ENCODE data around the gene NBAS. TPM values are rescaled to one million over a fixed set of nuclear protein-coding genes. Genes with fewer than 3 reads are reported as not detected.

NBAS gene
- total RNA-seq, 2 experiments from 2014 or later, result 24.3 to 25.5 TPM

- ATAC-seq (ENCODE audit: poor library complexity) (no peak), DNase-seq (no peak)
- Mint-ChIP-seq H3K36me3 (ENCODE audit: low read depth) (no peaks in the 10 kb centered on the region), H3K27me3 (no peaks in the 10 kb centered on the region), H3K9me3 (no peaks in the 10 kb centered on the region), H3K27ac (peak overlapping the region; percentile 78), H3K4me1 (ENCODE audit: low read depth) (peaks cover 23% of the 10 kb centered on the region), H3K4me3 (no peak overlapping the region)
- Histone ChIP-seq H3K36me3 (ENCODE audit: insufficient read depth, low read length) (no peaks in the 10 kb centered on the region), H3K4me3 (ENCODE audit: low read length) (no peak overlapping the region), H3K4me1 (ENCODE audit: insufficient read depth, low read length) (peaks cover 9% of the 10 kb centered on the region), H3K27ac (ENCODE audit: low read depth in 1 of 2, low read length in 2 of 2) (no peak overlapping the region), H3K27me3 (ENCODE audit: control insufficient read depth in 1 of 2, insufficient read depth in 2 of 2, low read length in 2 of 2) (no peaks in the 10 kb centered on the region), H3K9me3 (ENCODE audit: control insufficient read depth in 1 of 2, insufficient read depth in 1 of 2, low read length in 2 of 2) (no peaks in the 10 kb centered on the region)
- ChIA-PET POLR2A (interaction anchor here (1.1 kb wide), 1 partner anchor 9 kb away, joined by 3 read pairs; no protein-coding TSS in a partner anchor), CTCF (no interaction called here)
- intact Hi-C loops (cut with DNase I, micrococcal nuclease), result no loop called here
- TF ChIP-seq CTCF (IDR thresholded peaks at IDR 0.05), result no peak
These were observed 419.9 kb downstream of the NBAS start for GRCh38 chr2:15141211-15141610.

GRCh38 chr2:15136639-15137038 lies 424.5 kb downstream of the NBAS start:
- Histone ChIP-seq H3K4me3 (ENCODE audit: low read length) (no peak overlapping the region), H3K27me3 (ENCODE audit: control insufficient read depth in 1 of 2, insufficient read depth in 2 of 2, low read length in 2 of 2) (no peaks in the 10 kb centered on the region), H3K4me1 (ENCODE audit: insufficient read depth, low read length) (no peaks in the 10 kb centered on the region), H3K36me3 (ENCODE audit: insufficient read depth, low read length) (no peaks in the 10 kb centered on the region), H3K9me3 (ENCODE audit: control insufficient read depth in 1 of 2, insufficient read depth in 1 of 2, low read length in 2 of 2) (peaks cover 0 to 3% of the 10 kb centered on the region in 2 experiments), H3K27ac (ENCODE audit: low read depth in 1 of 2, low read length in 2 of 2) (no peak overlapping the region)
- Mint-ChIP-seq H3K27ac (no peak overlapping the region), H3K4me3 (no peak overlapping the region), H3K9me3 (no peaks in the 10 kb centered on the region), H3K27me3 (no peaks in the 10 kb centered on the region), H3K4me1 (ENCODE audit: low read depth) (peaks cover 8% of the 10 kb centered on the region), H3K36me3 (ENCODE audit: low read depth) (no peaks in the 10 kb centered on the region)
- intact Hi-C loops (cut with DNase I, micrococcal nuclease), result no loop called here
- CTCF ChIA-PET, result no interaction called here
- POLR2A ChIA-PET, result no interaction called here
- ATAC-seq (ENCODE audit: poor library complexity), result no peak
- no peak for TF ChIP-seq CTCF (IDR thresholded peaks at IDR 0.05)
- DNase-seq, result no peak

- H3K4me3 ChIP-seq (ENCODE audit: low read length), result no peak overlapping the region
- Mint-ChIP-seq H3K27ac (no peak overlapping the region), H3K36me3 (ENCODE audit: low read depth) (no peaks in the 10 kb centered on the region), H3K9me3 (no peaks in the 10 kb centered on the region), H3K4me3 (no peak overlapping the region), H3K27me3 (no peaks in the 10 kb centered on the region), H3K4me1 (ENCODE audit: low read depth) (no peaks in the 10 kb centered on the region)
- no peak overlapping the region for H3K27ac ChIP-seq (ENCODE audit: low read depth in 1 of 2, low read length in 2 of 2)
- H3K4me1 ChIP-seq (ENCODE audit: insufficient read depth, low read length), result no peaks in the 10 kb centered on the region
- DNase-seq (no peak), ATAC-seq (ENCODE audit: poor library complexity) (no peak)
- no peaks in the 10 kb centered on the region for H3K36me3 ChIP-seq (ENCODE audit: insufficient read depth, low read length)
- TF ChIP-seq CTCF (IDR thresholded peaks at IDR 0.05), result no peak
- POLR2A ChIA-PET, result no interaction called here
- no peaks in the 10 kb centered on the region for H3K27me3 ChIP-seq (ENCODE audit: control insufficient read depth in 1 of 2, insufficient read depth in 2 of 2, low read length in 2 of 2)
- H3K9me3 ChIP-seq (ENCODE audit: control insufficient read depth in 1 of 2, insufficient read depth in 1 of 2, low read length in 2 of 2), result peaks cover 0 to 3% of the 10 kb centered on the region in 2 experiments
- intact Hi-C loops (cut with DNase I, micrococcal nuclease), result no loop called here
- CTCF ChIA-PET, result no interaction called here
These were observed 426.2 kb downstream of the NBAS start for GRCh38 chr2:15134957-15135356.

All from CD4-positive, alpha-beta T cell (primary cell).